Pulmonary artery endothelial cell (primary cell): Measurements from ENCODE around the gene NDRG2. TPM values are rescaled to one million over a fixed set of nuclear protein-coding genes. Genes with fewer than 3 reads are reported as not detected.

ENCODE experiments used
- DNase-seq: peaks from one replicate; pipeline ENCODE4 v3.0.0-alpha.2; 2011; ENCODE audit warnings: low read depth, low spot score
- total RNA-seq: library from RNA; depleted of rRNA; stranded (reverse); fragments of >200 nt; gene quantifications from 2 replicates; pipeline ENCODE4 v1.2.3, GENCODE V29; 2014

The NDRG2 gene
- total RNA-seq, 1 donor from 2014 or later, result 0.13 TPM

DNA sequence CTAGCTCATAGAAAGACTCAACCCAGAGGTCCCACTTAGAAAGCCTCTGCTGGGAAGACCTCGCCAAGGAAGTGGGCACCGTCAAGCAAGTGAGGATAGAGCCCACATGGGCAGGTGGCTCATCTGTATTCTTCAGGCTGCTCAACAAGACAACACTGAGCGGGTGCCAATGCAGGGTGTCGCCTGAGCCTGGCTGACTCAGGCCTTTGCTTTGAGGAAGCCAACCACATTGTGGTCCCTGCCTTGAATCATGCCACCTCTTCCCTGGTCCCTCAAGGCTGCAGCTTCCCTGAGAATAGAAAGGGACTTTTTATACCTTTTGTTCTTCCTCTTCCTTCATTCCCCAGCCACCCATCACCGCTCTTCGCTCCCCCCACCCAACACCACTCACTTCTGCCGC lies 11.9 kb upstream of the NDRG2 start:
- no peak for DNase-seq

- DNase-seq, result no peak
These were observed 9.8 kb upstream of the NDRG2 start, which contains the start of gene RNASE13 for GRCh38 chr14:21034707-21035106. Gene RNASE13 (minus strand): TSS chr14:21034807. CDS start chr14:21034288, 519 bp downstream.

DNA sequence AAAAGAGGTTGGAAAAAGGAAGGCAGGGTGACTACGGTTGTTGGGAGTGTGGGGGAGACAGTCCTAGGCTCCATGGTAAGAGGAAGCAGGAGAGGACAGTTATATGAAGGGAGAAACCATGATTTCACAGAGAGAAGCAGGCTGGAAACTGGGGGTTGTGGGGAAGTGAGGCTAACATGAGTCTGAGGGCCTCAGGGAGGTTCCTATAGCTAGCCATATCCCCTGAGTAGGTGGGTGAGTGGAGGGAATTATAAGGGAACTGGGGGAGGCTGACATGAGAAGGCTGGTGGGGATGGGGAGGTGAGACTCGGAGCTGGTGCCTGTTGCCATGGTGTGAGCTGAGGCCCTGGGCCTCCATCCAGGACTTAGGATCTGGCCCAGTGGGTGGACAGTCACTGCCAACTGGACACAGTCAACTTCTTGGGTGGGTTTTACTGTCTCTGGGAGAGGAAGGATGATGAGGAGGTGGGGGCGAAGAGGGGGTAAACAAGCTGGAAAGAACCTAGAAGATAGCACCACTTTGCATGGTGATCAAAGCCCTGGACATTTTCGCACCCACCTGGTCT lies 8.4 kb upstream of the NDRG2 start:
- no peak for DNase-seq

DNA sequence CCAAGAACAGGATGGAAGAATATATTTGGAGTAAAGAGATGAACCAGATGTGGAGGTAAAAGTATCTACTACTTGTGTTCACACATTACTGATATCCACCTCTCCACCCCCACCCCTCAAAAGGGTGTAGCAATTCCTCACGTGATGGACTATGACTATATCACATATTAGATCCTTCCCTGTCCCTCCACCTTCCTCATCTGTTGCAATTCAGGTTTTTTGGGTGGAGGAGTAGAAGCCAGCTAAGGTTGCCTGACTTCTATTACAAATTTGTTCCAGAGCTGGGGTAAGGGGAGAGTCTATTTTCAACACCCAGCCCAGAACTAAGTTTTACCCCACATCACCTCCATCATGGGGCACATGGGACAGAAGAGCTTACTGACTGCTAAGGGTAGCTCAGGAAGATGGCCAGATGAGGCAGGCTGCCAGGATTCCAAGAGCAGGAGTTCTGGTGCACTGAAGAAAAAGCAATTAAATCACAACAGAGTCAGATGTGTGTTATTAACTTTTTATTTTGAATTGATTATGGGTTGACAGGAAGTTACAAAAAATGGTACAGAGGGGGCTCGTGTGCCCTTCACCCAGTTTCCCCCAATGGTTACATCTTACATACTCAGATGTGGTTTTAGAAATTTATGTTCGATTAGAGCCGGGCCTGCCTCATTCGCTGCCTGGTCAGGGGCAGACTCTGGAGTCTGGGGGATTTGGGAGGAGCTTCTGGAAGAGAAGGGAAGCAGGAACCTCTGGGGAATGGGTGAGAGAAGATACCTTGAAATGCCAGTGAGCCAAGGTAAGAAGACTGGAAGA lies 7.7 kb upstream of the NDRG2 start:
- DNase-seq, result no peak

- DNase-seq, result no peak
These were observed 5.7 kb upstream of the NDRG2 start for GRCh38 chr14:21030531-21030930.

DNA sequence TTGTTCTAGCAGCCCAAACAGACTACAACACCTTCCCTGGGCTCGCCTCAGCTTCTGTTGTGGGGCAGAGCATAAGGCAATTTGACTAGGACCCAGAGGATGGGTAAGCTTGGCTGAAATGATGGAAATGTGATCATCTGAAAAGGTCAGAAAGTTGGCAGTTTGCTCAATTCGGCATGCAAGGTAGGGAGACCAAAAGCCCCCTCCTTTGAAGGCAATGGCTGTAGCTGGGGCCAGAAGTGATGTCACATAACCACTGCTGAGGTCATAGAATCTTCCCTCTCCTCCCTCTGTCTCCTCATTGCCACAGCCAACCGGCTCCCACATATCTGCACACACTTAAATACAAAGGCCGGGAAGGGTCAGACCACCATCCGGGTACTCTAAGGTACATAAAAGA lies 5.1 kb upstream of the NDRG2 start, which contains the start of gene TPPP2:
Gene TPPP2 (plus strand): TSS at position 301 of the 400 bp plus-strand sequence. CDS start 365 bp downstream, outside the sequence.
- DNase-seq, result no peak

DNA sequence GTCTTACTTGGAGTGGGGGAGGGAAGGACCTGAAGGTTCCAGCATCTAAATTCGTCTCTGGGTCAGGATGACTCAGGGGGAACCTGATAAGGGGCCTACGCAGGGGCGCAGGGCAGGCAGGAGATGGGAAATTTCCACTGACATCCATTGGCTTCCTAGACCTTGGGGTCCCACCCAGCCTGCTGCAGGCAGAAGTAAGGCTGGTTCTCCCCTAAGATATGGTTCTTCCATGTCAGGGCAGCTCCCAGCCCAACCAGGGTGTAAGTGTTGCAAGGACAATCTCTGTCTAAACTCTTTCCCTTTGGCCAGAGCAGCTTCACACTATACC lies 2.1 kb upstream of the NDRG2 start:
- no peak for DNase-seq

DNA sequence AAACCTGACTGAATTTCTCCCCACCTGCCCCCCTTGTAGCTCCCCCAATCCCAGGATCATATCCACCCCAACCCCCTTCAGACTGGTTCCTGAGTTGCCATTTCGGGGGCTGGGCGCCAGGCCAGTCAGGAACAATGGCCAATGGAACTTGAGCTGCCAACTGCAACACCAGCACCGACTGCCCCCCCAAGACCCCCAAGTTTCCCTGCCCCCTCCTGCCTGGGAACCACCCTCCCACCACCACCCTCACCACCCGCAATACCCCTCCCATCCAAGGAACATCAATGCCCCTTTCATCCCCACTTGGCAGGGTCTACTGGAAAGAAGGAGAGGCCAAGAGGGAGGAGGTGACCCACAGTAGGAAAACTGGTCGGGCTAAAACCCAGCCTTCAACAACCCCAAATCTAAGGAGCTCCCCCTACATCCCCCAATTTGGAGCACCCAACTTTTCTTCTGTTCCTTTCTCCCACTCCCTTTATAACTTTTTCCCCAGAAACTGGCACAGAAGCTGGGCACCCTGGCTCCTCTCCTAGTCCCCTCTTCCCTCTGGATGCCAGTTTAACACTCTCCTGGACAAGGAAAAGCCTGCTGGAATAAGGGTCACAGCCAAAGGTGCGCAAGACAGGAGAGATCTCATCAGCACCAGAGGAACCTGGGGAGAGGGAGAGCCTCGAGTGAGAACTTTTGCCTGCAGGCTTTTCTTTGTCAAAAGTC lies 1.6 kb upstream of the NDRG2 start:
- no peak for DNase-seq

DNA sequence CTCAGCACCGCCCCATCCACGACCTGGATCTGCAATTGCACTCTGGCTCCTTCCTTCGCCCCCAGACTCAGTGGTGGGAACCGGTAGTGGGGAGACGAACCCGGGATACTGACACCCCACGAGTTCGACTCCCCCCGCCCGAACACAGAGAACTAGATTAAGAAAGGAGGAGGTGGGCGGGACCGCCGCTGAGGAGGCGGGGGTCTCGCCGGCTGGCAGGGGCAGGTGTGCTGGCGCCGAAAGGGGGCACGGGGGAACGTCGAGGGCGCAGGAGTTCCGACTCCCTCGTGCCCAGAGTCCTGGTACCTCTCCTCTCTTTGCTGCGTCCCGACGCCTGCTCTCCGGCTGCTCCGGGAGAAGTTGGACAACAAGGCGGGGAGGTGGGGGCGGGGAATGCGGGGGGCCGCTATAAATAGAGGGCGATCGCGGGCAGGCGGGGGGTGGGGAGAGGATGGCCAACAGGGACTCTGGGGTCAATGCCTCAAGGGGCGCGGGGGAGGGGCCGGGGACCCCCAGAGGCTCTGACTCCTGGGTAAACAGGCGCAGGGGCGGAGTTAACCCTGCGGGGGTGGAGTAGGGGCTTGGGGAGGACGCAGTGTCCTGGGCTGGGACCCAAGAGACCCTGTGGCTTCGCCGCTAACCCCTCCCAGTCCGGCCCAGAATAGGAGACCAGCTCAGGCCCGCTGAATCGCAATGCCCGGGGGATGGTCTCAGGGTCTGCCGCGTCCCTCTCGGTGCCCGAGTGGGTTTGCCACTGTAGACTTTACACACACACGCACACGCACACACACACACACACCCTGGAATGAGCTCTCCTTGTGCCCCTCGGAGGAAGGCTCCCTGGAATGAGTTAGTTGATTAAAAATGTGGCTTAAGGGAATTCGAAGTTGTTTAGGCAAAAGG lies 761 bp upstream of the NDRG2 start:
- no peak for DNase-seq

GRCh38 chr14:21023817-21024584 lies 860 bp downstream of the NDRG2 start:
- DNase-seq, result no peak

DNA sequence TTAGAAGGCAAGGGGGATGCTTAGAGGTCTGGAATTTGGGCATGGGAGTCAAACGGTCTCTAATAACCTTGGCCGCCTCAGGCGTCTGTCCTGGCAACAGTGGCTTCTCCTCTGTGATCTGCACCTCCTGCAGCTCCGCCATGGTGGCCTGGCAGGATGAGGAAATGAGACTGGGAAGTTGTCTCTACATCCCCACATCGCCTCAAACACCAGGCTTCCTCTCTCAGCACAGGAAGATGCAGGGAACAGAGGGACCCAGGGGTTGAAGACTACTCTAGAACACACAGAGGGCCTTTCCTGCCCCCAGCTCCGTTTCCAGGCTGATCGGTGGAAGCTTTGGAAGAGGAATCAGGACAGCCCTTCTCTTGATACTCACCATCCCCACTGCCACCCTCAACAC lies 1.7 kb downstream of the NDRG2 start:
- no peak for DNase-seq

DNA sequence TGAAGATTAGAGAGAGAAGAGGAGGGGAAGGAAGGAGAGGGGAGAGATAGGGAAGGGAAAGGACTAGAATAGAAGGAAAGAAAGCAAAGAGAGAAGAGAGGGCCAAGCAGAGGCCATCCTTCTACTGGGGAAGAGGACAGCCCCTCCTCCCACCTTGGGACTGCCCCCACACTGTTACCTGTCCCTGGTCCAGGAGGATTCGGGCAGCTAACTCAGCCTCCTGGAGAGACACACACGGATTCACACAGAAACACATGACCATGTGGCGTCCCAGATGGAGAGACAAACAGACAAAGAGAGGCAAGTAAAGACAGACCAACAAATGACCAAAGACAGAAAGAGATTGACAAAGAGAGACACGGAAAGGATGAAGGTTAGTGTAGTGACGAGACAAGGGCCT lies 2.2 kb downstream of the NDRG2 start:
- DNase-seq, result no peak

- no peak for DNase-seq
These were observed 3.8 kb downstream of the NDRG2 start for GRCh38 chr14:21020977-21021545.

DNA sequence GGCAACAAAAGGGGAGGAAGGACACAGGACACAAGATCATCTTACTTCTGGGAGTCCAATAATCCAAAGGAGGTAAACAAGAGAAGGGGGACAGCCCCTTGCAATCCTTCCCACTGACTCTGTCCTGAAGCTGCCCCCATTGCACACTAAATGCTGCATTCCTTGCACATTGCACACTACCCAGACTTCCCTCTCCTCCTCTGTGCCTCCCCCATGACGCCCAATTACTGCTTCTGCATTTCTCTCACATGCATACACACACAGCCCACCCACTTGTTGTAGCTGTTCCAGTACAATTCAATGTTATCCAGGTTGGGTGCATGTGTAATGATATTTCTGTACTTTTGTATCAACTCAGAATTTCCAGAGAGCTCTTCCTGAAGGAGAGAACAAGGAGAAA lies 5.5 kb downstream of the NDRG2 start:
- no peak for DNase-seq

- no peak for DNase-seq
These were observed 6.1 kb downstream of the NDRG2 start for GRCh38 chr14:21018781-21019180.

DNA sequence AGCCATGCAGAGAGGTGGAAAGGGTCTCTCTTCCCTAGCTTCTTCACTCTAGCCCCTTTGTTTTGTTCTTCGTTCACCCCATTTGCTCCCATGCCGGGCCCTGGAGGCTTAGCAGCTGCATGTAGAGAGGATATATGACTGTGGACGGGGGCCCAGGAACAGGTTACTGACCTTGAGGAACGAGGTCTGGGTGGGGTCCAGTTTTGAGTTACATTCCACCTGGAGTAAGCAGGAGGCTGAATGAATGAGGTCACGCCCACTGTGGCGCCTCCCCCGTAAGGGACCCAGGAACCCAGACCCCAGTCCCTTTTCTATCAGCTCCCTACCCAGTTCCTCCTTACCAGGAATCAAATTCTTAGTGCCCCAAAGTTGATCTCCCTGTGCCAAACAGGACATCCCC lies 6.6 kb downstream of the NDRG2 start:
- DNase-seq, result no peak

GRCh38 chr14:21017528-21018245 lies 7.2 kb downstream of the NDRG2 start:
- DNase-seq, result no peak

DNA sequence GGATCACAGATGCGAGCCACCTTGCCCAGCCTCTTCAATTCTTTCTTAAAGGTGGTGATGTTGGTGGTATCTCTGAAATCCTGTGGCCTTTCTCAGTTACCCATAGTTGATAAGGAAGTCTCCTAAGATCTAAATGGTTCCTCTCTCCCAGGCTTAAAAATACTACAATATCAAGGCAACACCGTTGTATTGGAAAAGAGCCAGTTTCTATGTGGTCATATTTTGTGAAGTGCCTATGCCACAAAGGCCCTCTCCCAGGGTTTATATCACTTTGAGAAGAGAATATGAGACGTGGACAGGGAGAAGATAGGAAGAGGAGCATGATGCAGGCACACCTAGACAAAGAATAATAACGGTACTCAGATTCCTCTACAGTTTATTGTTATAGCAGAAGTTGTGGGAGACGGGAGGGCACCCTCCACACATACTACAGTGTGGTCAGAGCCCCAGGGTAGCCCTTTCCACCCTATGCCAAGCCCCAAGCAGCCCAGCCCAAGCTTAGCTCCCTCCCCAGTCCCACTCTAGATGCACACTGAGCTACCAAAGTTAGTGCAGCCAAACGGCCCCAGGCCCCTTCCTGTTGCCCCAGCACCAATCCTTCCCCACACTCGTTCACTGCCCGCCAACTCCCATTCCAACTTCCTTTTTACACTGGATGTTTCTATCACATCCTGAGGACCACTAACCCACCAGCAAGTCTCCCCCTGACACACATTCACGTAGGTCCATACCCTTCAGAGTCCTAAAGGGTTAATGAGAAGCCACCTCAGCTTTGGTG lies 8.3 kb downstream of the NDRG2 start:
- no peak for DNase-seq

GRCh38 chr14:21015312-21015711 lies 9.5 kb downstream of the NDRG2 start:
- no peak for DNase-seq
